Coronary artery (tissue), 2 donors: Measurements from ENCODE around the gene BRF1.

Experiments
- DNase-seq: peaks from one replicate; pipeline ENCODE4 v3.0.0-alpha.2; 2017; ENCODE audit warnings: low spot score
- H3K27ac ChIP-seq, 2 donors: fragments of 200-600 bp; sonication (generic); one replicate each; pipeline ENCODE4 v1.5.1; 2016 to 2019
- H3K4me3 ChIP-seq: fragments of 200-600 bp; sonication (generic); 2 replicates; pipeline ENCODE4 v1.5.1; 2016; ENCODE audit warnings: mild to moderate bottlenecking, moderate library complexity
- CTCF ChIP-seq: fragments of 200-600 bp; sonication (generic); IDR thresholded peaks from one replicate; pipeline ENCODE4 v1.5.1; 2019; ENCODE audit warnings: antibody characterized with exemption

BRF1 gene

GRCh38 chr14:105346200-105346533, 45.4 kb upstream of the BRF1 start:
- H3K27ac ChIP-seq = no peak overlapping the region
- DNase-seq = no peak
- TF ChIP-seq CTCF = no peak
- H3K4me3 ChIP-seq = no peak overlapping the region

GRCh38 chr14:105343194-105343593, 42.4 kb upstream of the BRF1 start:
- H3K27ac ChIP-seq = no peak overlapping the region
- no peak for TF ChIP-seq CTCF
- no peak overlapping the region for H3K4me3 ChIP-seq
- DNase-seq = no peak

- Histone ChIP-seq H3K27ac (peak overlapping the region in 1 of 2 donors; percentile 24), H3K4me3 (no peak overlapping the region)
- DNase-seq = no peak
- no peak for TF ChIP-seq CTCF
Measured at GRCh38 chr14:105340821-105341733, 40.3 kb upstream of the BRF1 start.

- DNase-seq = no peak
- TF ChIP-seq CTCF = no peak
- H3K4me3 ChIP-seq = no peak overlapping the region
- no peak overlapping the region for H3K27ac ChIP-seq
Measured at GRCh38 chr14:105337966-105338741, 37.4 kb upstream of the BRF1 start.

- H3K4me3 ChIP-seq = no peak overlapping the region
- no peak for TF ChIP-seq CTCF
- H3K27ac ChIP-seq = no peak overlapping the region
- no peak for DNase-seq
Measured at GRCh38 chr14:105337433-105337832, 36.6 kb upstream of the BRF1 start.

- no peak overlapping the region for H3K4me3 ChIP-seq
- H3K27ac ChIP-seq = no peak overlapping the region
- no peak for DNase-seq
- no peak for TF ChIP-seq CTCF
Measured at GRCh38 chr14:105336477-105337287, 35.9 kb upstream of the BRF1 start.
